Neuronal stem cell (in vitro differentiated cells): ENCODE data around the gene KRT28.

ENCODE experiments used
- DNase-seq: peaks from one replicate; pipeline ENCODE4 v3.0.0-alpha.2; 2013; ENCODE audit warnings: low spot score
- H2AFZ ChIP-seq: one replicate; pipeline ENCODE4 v1.6.1; 2013; ENCODE audit warnings: mild to moderate bottlenecking, low read length, inconsistent platforms
- H2AK5ac ChIP-seq: 2 replicates; pipeline ENCODE4 v1.6.1; 2013; ENCODE audit warnings: low read depth, mild to moderate bottlenecking, inconsistent platforms, low read length, moderate library complexity, mixed read lengths
- H2BK120ac ChIP-seq: 2 replicates; pipeline ENCODE4 v1.6.1; 2013; ENCODE audit warnings: low read depth, mild to moderate bottlenecking, inconsistent platforms, low read length, moderate library complexity, mixed read lengths
- H2BK12ac ChIP-seq: one replicate; pipeline ENCODE4 v1.6.1; 2013; ENCODE audit warnings: low read length, inconsistent platforms
- H2BK15ac ChIP-seq: 2 replicates; pipeline ENCODE4 v1.6.1; 2013; ENCODE audit warnings: mild to moderate bottlenecking, low read length, inconsistent platforms, mixed read lengths
- H2BK5ac ChIP-seq: one replicate; pipeline ENCODE4 v1.6.1; 2013; ENCODE audit warnings: inconsistent platforms, mild to moderate bottlenecking, low read length, moderate library complexity
- H3K14ac ChIP-seq: one replicate; pipeline ENCODE4 v1.6.1; 2013; ENCODE audit warnings: low read length, inconsistent platforms
- H3K18ac ChIP-seq: 2 replicates; pipeline ENCODE4 v1.6.1; 2013; ENCODE audit warnings: low read length, inconsistent platforms
- H3K23ac ChIP-seq: 2 replicates; pipeline ENCODE4 v1.6.1; 2013; ENCODE audit warnings: low read depth, mild to moderate bottlenecking, mixed read lengths, low read length, inconsistent platforms; ENCODE audit not compliant: poor library complexity
- H3K27ac ChIP-seq: replicated peaks from 3 replicates; pipeline ENCODE4 v1.5.1; 2013; ENCODE audit warnings: low read length, inconsistent platforms
- H3K27me3 ChIP-seq, 3 experiments: 2 replicates each; pipeline ENCODE4 v1.6.1; 2013; ENCODE audit warnings: low read length in 3 of 3, mild to moderate bottlenecking in 2 of 3, inconsistent platforms in 1 of 3, low read depth in 1 of 3, mixed read lengths in 1 of 3, moderate library complexity in 1 of 3; ENCODE audit not compliant: control insufficient read depth in 3 of 3, insufficient read depth in 3 of 3
- H3K36me3 ChIP-seq, 2 donors: replicated peaks in 1 of 2; 2 replicates each; pipeline ENCODE4 v1.6.1; 2013; ENCODE audit warnings: low read length in 2 of 2; ENCODE audit not compliant: control insufficient read depth in 2 of 2, insufficient read depth in 2 of 2
- H3K4ac ChIP-seq: 2 replicates; pipeline ENCODE4 v1.6.1; 2013; ENCODE audit warnings: inconsistent platforms, mild to moderate bottlenecking, low read length, moderate library complexity
- H3K4me1 ChIP-seq, 2 donors: 1 replicate in 1 of 2; 2 replicates in 1 of 2; pipeline ENCODE4 v1.6.1; 2013; ENCODE audit warnings: low read length in 2 of 2, low read depth in 1 of 2; ENCODE audit not compliant: control insufficient read depth in 2 of 2, insufficient read depth in 1 of 2
- H3K4me2 ChIP-seq: one replicate; pipeline ENCODE4 v1.6.1; 2013; ENCODE audit warnings: mild to moderate bottlenecking, low read length, inconsistent platforms; ENCODE audit not compliant: insufficient read depth, poor library complexity, severe bottlenecking
- H3K4me3 ChIP-seq, 2 donors: 2 replicates each; pipeline ENCODE4 v1.5.1; 2013; ENCODE audit warnings: low read length in 2 of 2, mild to moderate bottlenecking in 2 of 2, inconsistent platforms in 1 of 2, moderate library complexity in 1 of 2
- H3K79me1 ChIP-seq: one replicate; pipeline ENCODE4 v1.6.1; 2013; ENCODE audit warnings: low read depth, mild to moderate bottlenecking, inconsistent platforms, low read length, moderate library complexity
- H3K9ac ChIP-seq: one replicate; pipeline ENCODE4 v1.6.1; 2013; ENCODE audit warnings: mild to moderate bottlenecking, low read depth, low read length, inconsistent platforms; ENCODE audit not compliant: poor library complexity
- H3K9me3 ChIP-seq, 2 donors: replicated peaks in 1 of 2; 2 replicates each; pipeline versions ENCODE3 to v1.6.1; 2013; ENCODE audit warnings: low read length in 2 of 2, mild to moderate bottlenecking in 2 of 2, inconsistent platforms in 1 of 2, low read depth in 1 of 2, mixed read lengths in 1 of 2, moderate library complexity in 1 of 2; ENCODE audit not compliant: control insufficient read depth in 2 of 2, insufficient read depth in 1 of 2
- H4K8ac ChIP-seq: one replicate; pipeline ENCODE4 v1.6.1; 2013; ENCODE audit warnings: low read depth, mild to moderate bottlenecking, inconsistent platforms, low read length, moderate library complexity
- H4K91ac ChIP-seq: one replicate; pipeline ENCODE4 v1.6.1; 2013; ENCODE audit warnings: low read length, low read depth, mild to moderate bottlenecking, inconsistent platforms; ENCODE audit not compliant: poor library complexity
- WGBS, 2 donors: extraction: QIAGEN DNeasy Blood & Tissue Kit; methylation state at CpG; one replicate each; pipeline ENCODE4 v1.1.7; 2013; ENCODE audit warnings: missing lambda C conversion rate in 2 of 2, mixed read lengths in 1 of 2; ENCODE audit not compliant: insufficient read length in 2 of 2, insufficient replicate concordance in 1 of 2; ENCODE audit errors: extremely low coverage in 2 of 2; 5-methylcytosine and 5-hydroxymethylcytosine counted together

The KRT28 gene

DNA sequence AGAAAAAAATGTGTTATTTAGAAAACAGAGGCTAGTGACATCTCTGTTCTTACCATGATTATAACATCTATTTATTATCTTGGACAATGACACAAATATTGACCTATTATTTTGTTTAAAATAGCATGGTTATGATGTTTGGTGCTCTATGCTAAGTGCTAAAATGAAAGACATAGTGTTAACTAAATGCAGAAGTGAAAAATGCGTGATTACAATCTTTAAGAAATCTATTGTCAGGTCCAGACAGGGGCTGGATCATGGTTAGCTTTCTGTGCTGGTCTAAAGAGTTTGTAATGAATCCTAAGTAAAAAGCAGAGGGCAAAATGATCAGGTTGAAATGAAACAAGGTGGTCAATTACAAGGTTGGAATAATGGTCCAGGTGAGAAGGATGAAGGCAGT, 622 bp upstream of the KRT28 start:
- Histone ChIP-seq H2BK12ac (no peak overlapping the region), H3K4me1 (no peaks in the 10 kb centered on the region), H3K9me3 (no peaks in the 10 kb centered on the region), H2AK5ac (no peak overlapping the region), H3K4ac (no peak overlapping the region), H2BK15ac (no peak overlapping the region), H2AFZ (no peak overlapping the region), H3K9ac (no peak overlapping the region), H4K8ac (no peak overlapping the region), H3K27me3 (peaks cover 0 to 47% (median 4%) of the 10 kb centered on the region in 3 experiments), H3K79me1 (no peaks in the 10 kb centered on the region), H2BK5ac (no peak overlapping the region), H3K4me3 (no peak overlapping the region), H3K18ac (no peak overlapping the region), H3K23ac (no peak overlapping the region), H3K4me2 (no peak overlapping the region), H3K27ac (no peak overlapping the region), H2BK120ac (no peak overlapping the region), H3K14ac (no peak overlapping the region), H3K36me3 (no peaks in the 10 kb centered on the region), H4K91ac (no peak overlapping the region)
- no peak for DNase-seq
- WGBS, 2 donors: no CpG with 5 or more reads among the region's 1 CpG

DNA sequence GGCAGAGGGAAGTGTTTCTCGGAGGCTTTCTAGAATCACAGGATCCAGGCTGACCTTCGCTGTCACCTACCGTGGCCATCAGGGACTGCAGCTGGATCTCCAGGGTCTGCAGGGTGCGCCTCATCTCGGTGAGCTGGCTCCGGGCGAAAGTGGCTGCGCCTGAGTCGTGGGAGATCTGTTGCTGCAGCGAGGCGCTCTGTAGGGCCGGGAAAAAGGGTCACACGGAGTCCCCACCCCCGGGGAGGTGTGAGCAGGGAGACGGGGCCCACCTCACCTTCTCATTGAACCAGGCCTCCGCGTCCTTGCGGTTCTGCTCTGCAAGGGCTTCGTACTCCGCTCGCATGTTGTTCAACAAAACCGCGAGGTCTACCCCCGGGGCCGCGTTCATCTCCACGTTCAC, 2.9 kb downstream of the KRT28 start:
- Histone ChIP-seq H3K79me1 (no peaks in the 10 kb centered on the region), H3K9ac (no peak overlapping the region), H3K9me3 (no peaks in the 10 kb centered on the region), H3K27me3 (peaks cover 0 to 70% (median 2%) of the 10 kb centered on the region in 3 experiments), H2AFZ (peak overlapping the region; percentile 8), H3K27ac (no peak overlapping the region), H3K4me1 (no peaks in the 10 kb centered on the region), H4K91ac (no peak overlapping the region), H3K4me3 (no peak overlapping the region), H3K23ac (no peak overlapping the region), H2BK120ac (no peak overlapping the region), H3K4me2 (no peak overlapping the region), H2BK5ac (no peak overlapping the region), H2BK15ac (no peak overlapping the region), H3K18ac (peak overlapping the region; percentile 27), H3K14ac (peak overlapping the region; percentile 79), H3K4ac (no peak overlapping the region), H3K36me3 (no peaks in the 10 kb centered on the region), H2BK12ac (no peak overlapping the region), H2AK5ac (peak overlapping the region; percentile 58), H4K8ac (no peak overlapping the region)
- DNase-seq: no peak
- WGBS, 2 donors: no CpG with 5 or more reads among the region's 27 CpGs

DNA sequence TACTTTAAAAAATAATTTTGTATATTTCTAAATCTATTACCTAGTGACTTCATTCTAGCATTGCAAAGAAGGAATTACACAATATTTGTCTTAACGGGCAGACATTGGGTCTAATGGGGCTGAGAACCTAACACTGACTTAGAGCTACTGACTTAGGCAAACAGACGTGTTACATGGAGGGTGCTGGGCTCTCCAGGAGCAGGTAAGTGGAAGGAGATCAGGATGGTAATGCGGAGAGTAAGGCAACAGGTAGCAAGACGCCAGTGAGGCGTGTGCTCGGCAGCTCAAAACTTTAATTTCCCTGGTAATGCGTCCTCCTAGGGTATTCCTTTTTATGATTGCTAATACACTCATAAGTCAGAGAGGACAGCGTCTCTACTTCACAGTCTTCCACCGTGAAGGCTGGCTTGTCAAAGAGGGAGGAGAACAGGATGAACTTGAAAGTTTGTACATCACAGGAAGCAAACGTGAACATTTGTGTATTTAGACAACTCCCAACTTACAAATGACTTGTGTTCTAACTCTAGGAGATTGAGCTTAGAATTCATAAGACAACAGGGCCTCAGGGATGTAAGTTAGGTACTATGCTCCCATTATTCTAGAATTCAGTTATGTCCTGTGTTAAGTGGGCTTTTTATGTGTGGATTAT, 4.6 kb downstream of the KRT28 start:
- WGBS, 2 donors: no CpG with 5 or more reads among the region's 10 CpGs
- no peak overlapping the region for H3K9ac ChIP-seq
- no peak overlapping the region for H2BK5ac ChIP-seq
- DNase-seq: no peak
- no peak overlapping the region for H2AFZ ChIP-seq
- H3K4me2 ChIP-seq: no peak overlapping the region
- H3K36me3 ChIP-seq: no peaks in the 10 kb centered on the region
- no peak overlapping the region for H3K18ac ChIP-seq
- H3K14ac ChIP-seq: no peak overlapping the region
- no peak overlapping the region for H4K8ac ChIP-seq
- no peak overlapping the region for H2AK5ac ChIP-seq
- H2BK12ac ChIP-seq: no peak overlapping the region
- no peak overlapping the region for H3K23ac ChIP-seq
- H3K27ac ChIP-seq: no peak overlapping the region
- H2BK120ac ChIP-seq: no peak overlapping the region
- H3K9me3 ChIP-seq: no peaks in the 10 kb centered on the region
- H3K4me1 ChIP-seq: no peaks in the 10 kb centered on the region
- peaks cover 0 to 57% (median 0%) of the 10 kb centered on the region in 3 experiments for H3K27me3 ChIP-seq
- H3K79me1 ChIP-seq: no peaks in the 10 kb centered on the region
- H4K91ac ChIP-seq: no peak overlapping the region
- no peak overlapping the region for H3K4me3 ChIP-seq
- H3K4ac ChIP-seq: no peak overlapping the region
- H2BK15ac ChIP-seq: no peak overlapping the region

DNA sequence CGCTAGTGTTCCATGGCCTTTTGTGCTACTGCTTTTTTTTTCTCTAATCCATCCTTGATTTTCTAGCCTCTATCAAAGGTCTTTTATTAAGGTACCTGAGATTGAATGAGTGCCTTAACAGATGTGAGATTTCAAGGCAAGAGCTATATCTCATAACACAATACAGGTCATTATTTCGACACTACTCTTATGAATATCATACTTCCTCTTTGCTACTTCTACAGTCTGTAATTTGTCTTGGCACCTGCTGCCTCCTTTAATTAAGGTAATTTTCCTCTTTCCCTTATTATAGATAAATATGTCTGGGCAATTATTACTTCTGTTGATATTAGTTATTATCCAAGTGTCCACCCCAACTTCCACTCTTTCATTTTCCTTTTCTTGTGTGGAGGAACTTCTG, 5.3 kb downstream of the KRT28 start:
- no CpG with 5 or more reads among the region's 2 CpGs for WGBS, 2 donors
- Histone ChIP-seq H3K79me1 (no peaks in the 10 kb centered on the region), H3K27me3 (peaks cover 0 to 54% (median 0%) of the 10 kb centered on the region in 3 experiments), H3K9ac (no peak overlapping the region), H2BK12ac (no peak overlapping the region), H2AFZ (no peak overlapping the region), H3K4me3 (no peak overlapping the region), H2AK5ac (no peak overlapping the region), H3K14ac (no peak overlapping the region), H3K4me2 (no peak overlapping the region), H3K9me3 (no peaks in the 10 kb centered on the region), H3K36me3 (no peaks in the 10 kb centered on the region), H3K4ac (no peak overlapping the region), H3K18ac (no peak overlapping the region), H4K91ac (no peak overlapping the region), H4K8ac (no peak overlapping the region), H3K27ac (no peak overlapping the region), H3K4me1 (no peaks in the 10 kb centered on the region), H2BK120ac (no peak overlapping the region), H2BK15ac (no peak overlapping the region), H3K23ac (no peak overlapping the region), H2BK5ac (no peak overlapping the region)
- DNase-seq: no peak
